GM10847 (cell line): ENCODE results near the gene EIF3L.

Experiments used
- POLR2A ChIP-seq: IDR thresholded peaks from 2 replicates; pipeline ENCODE4 v1.6.1; 2011; ENCODE audit not compliant: insufficient read length; ENCODE audit errors: extremely low read depth

EIF3L gene

DNA sequence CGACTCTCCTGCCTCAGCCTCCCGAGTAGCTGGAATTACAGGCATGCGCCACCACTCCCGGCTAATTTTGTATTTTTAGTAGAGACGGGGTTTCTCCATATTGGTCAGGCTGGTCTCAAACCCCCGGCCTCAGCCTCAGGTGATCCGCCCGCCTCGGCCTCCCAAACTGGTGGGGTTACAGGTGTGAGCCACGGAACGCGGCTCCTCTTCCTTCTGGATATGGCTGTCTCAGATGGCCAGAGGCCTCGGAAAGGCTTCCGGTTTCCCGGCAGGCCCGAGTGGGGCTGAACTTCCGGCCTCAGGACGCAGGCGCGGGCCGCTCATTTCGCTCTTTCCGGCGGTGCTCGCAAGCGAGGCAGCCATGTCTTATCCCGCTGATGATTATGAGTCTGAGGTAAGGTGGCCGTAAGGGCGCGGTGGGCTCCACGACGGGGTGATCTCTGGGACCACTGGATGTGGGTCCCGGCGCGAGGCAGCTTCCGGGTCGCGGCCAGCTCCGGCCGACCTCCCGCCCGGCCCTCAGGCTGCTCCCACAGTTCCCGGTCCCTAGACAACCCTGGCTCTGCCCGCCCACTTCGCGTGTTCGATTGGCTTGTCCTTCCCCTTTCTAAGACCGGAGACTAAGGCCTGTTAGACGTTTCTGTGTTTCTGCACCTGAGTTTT, at the start of gene EIF3L:
EIF3L (plus strand) TSS at position 331 of the 663 bp plus-strand sequence; CDS start at position 362, 31 bp downstream.
- no peak for TF ChIP-seq POLR2A

DNA sequence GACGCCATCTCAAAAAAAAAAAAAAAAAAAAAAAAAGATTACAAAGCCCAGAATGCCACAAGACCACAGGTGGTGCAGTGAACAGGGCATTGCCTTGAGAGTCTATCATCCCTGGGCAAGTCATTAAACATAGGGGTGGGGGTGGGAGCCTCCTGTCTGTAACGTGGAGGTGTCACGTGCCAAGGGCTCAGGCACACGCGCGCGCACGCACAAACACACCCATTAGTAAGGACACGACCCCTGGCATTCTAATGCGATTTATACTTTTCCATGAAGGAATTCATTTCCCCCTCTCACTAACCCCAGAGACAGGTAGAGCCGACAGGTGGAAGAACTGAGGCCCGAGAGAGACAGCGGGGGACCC, 47.3 kb upstream of the EIF3L start:
- TF ChIP-seq POLR2A: no peak

DNA sequence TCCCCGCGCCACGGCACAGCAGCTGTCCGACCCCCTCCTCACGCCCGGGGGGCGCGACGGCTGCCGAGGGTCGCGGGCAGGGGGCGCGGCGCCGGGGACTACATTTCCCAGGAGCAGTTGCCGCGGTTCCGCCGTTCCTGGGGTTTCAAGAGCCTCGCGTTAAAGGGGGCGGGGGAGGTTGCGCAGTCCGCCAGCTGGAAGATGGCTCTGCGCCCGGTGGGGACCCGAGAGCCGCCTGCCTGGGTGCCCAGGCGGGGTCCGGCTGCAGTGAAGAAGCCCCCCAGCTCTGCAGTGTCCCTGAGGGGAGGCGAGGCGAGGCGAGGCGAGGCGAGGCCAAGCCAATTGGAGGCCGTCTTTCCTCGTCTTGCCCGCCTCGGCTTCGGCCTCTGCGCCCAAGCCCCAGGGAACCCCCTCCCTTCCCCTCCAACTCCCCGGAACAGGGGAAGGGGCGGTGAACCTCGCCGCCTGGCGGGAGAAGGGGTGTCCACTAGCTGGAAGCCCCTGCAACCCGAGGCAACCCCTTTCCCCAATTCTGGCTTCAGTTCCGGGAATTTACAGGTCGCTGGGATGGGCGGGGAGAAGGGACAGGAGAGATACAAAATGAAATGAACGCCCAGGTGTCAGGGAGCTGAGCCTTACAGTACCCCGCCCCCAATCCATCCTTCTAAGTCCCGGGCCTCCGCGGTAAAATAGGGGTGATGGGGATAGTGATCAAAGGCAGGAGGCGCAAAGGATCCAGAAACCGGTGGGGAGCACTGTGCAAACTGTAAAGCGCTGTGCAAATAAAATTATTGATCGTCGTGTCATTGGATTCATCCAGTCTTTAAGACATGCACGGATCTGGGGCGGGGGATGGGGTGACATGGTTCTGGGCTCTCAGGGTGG, 46.7 kb upstream of the EIF3L start:
- no peak for TF ChIP-seq POLR2A

- TF ChIP-seq POLR2A: no peak
Measured at GRCh38 chr22:37803195-37803638, 46.0 kb upstream of the EIF3L start.

DNA sequence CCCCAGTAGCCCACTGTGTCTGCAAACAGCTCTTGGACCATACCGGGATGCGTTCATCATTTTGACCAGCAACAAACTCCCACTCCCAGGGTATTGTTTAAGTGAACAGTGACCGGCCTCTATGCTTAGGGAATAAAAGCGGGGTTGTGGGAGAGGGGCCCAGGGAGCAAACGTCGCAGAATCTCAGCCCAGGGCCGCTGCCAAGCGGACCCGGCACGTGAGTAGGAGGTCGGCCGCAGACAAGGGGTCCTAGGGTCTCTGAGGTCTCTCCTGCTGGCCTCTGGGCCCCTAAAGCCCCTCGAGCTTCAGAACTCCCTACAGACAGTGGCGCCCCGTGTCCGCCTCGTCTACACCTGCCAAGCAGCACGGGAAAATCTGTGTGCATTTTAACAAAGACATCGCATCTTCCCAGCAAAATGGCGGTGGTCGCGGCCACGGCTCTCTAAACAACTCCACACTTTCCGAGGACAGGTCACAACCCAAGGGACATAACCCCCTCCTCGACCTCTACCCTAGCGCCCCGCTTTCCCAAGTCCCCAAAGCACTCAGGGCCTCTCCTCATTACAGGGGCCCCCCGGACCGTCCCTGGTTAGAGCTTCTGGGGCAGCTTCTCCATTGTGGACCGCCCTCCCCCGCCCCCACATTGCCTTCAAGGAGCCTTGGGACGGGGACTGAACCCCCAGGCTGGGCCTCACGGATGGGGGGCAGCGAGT, 45.4 kb upstream of the EIF3L start:
- no peak for TF ChIP-seq POLR2A

DNA sequence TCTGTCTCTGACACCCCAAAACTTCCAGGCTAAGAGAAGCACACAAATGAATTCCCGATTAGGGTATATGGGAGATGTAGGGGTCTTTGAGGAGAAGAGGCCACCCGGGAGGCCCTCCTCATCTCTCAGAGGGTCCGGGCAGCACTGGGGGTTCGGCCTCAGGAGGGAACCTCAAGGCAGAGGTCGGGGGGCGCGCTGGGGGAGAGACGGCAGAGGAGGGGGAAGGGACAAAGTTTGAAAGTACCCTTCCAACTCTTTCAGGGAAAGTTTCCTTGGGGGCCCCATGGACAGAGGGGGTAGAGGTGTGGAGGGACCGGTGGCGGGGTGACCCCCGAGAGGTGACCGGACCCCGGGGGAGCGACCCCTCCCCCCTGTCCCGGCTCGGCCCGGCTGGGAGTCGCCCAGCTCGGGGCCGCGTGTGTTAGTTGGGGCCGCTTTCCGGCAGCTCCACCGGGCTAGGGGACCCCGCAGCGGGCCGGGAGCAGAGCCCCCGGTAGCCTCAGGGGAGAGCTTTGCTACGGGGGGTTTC, 44.8 kb upstream of the EIF3L start:
- TF ChIP-seq POLR2A: no peak

GRCh38 chr22:37804881-37805809, 44.1 kb upstream of the EIF3L start:
- no peak for TF ChIP-seq POLR2A

GRCh38 chr22:37805810-37806277, 43.4 kb upstream of the EIF3L start:
- TF ChIP-seq POLR2A: no peak

- no peak for TF ChIP-seq POLR2A
Measured at GRCh38 chr22:37806409-37807333, 42.5 kb upstream of the EIF3L start.

- peak; percentile 50 for TF ChIP-seq POLR2A
Measured at GRCh38 chr22:37807410-37808293, 41.6 kb upstream of the EIF3L start, which contains the start of gene GCAT. Gene GCAT, plus strand, starts transcription at chr22:37807934. Its CDS starts 34 bp downstream, at chr22:37807968.

GRCh38 chr22:37808294-37808657, 40.9 kb upstream of the EIF3L start:
- no peak for TF ChIP-seq POLR2A

DNA sequence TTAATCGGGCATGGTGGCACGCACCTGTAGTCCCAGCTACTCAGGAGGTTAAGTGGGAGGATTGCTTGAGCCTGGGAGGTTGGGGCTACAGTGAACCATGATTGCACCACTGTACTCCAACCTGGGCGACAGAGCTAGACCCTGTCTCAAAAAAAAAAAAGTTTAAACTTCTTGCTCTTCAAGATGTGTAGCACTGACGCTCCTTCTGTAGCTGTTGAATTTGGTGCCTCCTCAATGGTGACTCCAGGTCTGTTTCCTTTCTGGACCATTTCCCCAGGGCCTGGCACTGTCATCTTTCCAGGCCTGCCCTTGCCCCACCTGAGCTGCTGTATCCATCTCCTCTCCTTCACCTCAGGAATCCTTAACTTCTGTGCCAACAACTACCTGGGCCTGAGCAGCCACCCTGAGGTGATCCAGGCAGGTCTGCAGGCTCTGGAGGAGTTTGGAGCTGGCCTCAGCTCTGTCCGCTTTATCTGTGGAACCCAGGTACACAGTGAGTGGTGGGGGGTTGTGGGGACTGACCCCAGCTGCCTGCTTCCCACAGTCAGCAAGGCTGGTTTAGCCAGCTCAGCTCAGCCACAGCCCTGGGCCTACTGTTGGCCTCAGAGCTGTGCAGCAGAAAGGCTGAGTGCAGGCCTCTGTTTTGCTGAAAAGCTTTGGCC, 39.4 kb upstream of the EIF3L start:
- no peak for TF ChIP-seq POLR2A

DNA sequence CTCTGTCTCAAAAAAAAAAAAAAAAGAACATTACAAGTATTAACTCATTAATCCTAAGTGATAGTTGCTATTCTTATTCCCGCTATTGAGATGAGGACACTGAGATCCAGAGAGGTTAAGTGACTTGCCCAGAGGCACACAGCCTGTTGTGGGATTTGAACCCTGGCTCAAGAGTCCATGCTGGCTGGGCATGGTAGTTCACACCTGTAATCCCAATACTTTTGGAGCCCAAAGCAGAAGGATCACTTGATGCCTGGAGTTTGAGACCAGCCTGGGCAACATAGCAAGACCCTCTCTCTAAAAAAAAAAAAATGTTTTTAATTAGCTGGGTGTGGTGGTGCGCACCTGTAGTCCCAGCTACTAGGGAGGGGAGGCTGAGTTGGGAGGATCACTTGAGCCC, 37.4 kb upstream of the EIF3L start:
- TF ChIP-seq POLR2A: no peak
